NCI-H2196 (cell line): ENCODE results near the gene FBXL15.
A peak's percentile ranks its signal among the peaks of the same experiment; 100 is the strongest.

Source experiments
- DNase-seq: peaks from one replicate; lab custom pipeline; 2025; ENCODE audit not compliant: unreplicated experiment; lab: John Stamatoyannopoulos, UW

The FBXL15 gene, protein sequence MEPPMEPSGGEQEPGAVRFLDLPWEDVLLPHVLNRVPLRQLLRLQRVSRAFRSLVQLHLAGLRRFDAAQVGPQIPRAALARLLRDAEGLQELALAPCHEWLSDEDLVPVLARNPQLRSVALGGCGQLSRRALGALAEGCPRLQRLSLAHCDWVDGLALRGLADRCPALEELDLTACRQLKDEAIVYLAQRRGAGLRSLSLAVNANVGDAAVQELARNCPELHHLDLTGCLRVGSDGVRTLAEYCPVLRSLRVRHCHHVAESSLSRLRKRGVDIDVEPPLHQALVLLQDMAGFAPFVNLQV

GRCh38 chr10:102420714-102421506 is at the start of gene FBXL15:
Gene FBXL15, plus strand, starts transcription at chr10:102420836. Its CDS starts 294 bp downstream, at chr10:102421130.
- peak; percentile 89 for DNase-seq

DNA sequence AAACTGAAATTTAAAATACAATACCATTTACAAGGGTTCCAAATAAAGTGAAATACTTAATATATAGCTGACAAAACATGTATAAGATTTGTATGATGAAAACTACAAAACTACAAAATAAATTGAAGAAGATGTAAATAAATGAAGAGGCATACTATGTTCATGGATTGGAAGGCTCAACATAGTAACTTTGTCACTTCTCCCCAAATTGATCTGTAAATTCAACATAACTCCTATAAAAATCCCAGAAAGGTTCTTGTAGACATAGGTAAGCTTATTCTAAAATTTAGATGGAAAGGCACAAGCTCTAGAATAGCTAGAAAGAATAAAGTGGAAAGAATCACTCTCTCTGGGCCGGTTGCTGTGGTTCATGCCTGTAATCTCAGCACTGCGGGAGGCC is 49.3 kb upstream of the FBXL15 start:
- no peak for DNase-seq

DNA sequence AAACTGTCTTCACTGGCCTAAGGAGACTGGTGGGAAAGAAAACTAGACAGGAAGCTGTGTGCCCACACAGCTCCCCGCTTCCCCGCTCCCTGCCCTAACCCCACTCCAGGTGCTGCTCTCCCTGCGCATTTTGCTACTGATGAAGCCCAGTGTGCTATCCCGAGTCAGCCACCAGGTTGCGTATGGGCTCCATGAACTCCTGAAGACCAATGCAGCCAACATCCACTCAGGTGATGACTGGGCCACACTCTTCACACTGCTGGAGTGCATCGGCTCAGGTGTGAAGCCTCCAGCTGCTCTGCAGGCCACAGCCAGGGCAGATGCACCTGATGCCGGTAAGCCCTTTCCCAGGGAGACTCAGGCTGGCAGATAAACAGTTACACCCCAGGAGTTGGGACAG is 45.4 kb upstream of the FBXL15 start:
- peak; percentile 12 for DNase-seq

DNA sequence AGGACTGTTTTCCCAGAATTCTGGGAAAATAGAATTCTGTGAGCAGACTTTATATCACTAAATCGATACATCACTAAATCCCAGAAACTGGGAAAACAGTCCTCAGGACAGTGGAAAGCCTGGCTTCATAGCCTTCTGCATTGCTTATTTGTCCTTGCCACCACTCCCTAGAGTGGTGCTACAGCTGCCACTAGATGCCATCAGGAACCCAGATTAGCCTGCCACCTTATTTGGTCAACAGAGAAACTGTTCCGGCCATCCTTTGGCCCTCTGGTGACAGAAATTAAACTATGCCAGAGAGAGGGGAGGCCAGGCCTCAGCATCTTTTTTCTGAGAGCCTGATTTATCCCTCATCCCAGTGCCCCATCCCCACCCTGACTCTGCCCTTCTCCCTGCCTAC is 44.8 kb upstream of the FBXL15 start:
- DNase-seq, result no peak

- no peak for DNase-seq
These were observed 43.7 kb upstream of the FBXL15 start for GRCh38 chr10:102376901-102377300.

DNA sequence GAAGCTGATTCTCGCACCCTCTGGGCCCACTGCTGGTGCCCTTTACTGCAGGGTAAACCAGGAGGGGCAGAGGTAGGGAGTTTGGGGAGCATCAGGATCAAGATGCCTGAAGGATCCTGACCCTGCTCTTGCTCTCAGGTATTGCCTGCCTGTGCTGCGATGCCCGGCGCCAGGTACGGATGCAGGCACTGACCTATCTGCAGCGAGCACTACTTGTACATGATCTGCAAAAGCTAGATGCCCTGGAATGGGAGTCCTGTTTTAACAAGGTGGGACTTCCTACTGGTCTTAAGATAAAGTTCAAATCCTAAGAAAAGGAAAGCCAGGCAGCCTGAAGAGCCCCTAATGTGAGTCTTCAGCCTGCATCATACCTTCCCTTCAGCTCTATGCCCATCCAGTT is 41.3 kb upstream of the FBXL15 start:
- DNase-seq, result no peak

DNA sequence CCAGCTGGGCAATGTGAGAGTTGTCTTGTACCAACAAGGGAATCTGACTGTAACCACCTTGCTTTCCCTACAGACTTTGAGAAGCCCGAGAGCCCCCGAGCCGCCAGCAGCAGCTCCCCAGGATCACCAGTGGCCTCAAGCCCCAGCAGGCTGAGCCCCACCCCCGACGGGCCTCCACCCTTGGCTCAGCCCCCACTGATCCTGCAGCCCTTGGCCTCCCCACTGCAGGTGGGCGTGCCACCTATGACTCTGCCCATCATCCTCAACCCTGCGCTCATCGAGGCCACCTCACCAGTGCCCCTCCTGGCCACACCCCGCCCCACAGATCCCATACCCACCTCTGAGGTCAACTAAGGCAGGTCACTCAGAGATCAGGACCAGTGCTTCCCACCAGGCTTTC is 38.7 kb upstream of the FBXL15 start:
- DNase-seq, result no peak

- no peak for DNase-seq
These were observed 37.8 kb upstream of the FBXL15 start for GRCh38 chr10:102382871-102383270.

DNA sequence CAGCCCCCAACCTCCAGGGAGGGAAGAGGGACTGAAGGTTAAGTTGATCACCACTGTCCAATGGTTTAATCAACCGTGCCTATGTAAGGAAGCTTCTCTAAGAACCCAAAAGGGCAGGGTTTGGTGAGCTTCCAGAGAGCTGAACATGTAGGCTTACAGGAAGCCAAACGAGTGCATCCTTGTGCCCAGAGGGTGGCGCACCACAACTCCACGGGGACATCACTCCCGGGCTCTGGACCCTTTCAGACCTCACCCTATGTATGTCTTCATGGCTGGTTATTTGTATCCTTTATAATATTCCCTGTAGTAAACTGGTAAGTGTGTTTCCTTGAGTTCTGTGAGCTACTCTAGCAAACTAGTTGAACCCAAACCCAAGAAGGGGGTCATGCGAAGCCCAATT is 36.6 kb upstream of the FBXL15 start:
- DNase-seq, result no peak

GRCh38 chr10:102384606-102385429 is 35.8 kb upstream of the FBXL15 start:
- no peak for DNase-seq

DNA sequence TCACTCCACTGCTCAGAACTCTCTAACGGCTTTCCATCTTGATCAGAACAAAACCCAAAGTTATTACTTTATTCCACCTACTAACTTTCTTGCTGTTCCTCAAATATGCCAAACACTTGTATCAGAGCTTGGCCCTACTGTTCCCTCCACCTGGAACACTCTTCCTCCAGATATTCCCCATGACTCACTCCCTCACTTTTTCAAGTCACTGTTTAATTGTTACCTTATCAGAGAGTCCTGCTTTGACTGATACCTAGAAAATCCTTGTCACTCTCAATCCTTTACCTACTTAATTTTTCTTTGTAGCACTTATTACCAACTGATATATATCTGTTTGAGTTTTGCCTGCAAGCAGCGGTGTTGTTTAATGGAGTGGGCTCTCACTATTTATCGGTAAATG is 30.7 kb upstream of the FBXL15 start:
- no peak for DNase-seq

DNA sequence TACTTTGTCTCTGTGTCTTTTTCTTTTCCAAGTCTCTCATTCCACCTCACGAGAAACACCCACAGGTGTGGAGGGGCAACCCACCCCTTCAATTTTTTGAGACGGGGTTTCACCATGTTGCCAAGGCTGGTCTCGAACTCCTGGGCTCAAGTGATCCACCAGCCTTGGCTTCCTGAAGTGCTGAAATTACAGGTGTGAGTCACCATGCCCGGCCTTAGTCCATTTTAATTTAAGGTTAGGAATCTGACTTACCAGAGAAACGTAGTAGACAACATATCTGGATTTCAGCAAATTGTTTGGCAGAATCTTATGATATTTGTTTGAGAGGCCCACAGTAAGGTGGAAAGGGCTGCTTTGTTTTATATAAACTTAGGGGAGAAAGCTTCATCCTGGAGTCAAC is 28.3 kb upstream of the FBXL15 start:
- no peak for DNase-seq

- DNase-seq, result no peak
These were observed 27.1 kb upstream of the FBXL15 start for GRCh38 chr10:102393411-102394078.

GRCh38 chr10:102394079-102394800 is 26.4 kb upstream of the FBXL15 start:
- DNase-seq, result peak; percentile 65

DNA sequence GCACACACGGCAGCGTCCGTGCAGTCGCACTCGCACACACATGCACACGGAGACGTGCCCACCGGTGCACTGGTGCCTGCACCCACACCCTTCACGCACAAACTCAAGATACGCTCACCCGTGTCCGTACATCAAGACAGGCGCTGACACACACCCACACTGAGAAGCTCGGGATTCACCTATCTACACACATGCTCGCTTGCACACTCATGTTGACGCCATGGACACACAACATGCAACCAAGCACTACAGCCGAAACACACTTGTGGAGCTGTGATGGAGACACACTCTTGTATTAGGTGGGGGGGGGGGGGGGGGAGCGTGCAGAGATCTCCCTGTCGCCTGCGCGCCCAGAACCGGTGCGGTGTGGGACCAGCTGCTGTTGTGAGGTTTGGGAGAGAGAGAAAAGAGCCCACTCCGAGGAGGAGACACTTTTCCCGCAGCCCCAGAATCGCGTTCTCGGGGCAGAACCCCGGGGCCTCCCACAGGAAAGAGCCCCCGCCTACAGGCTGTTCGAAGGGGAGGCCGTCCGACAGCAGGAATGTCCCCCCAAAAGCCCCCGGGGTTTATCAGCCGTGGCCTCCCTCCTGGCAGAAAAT is 25.7 kb upstream of the FBXL15 start:
- DNase-seq, result peak; percentile 33

GRCh38 chr10:102395400-102396316 is 25.0 kb upstream of the FBXL15 start, which contains the start of gene NFKB2:
Gene NFKB2, plus strand, starts transcription at chr10:102395705. Its CDS starts 255 bp downstream, at chr10:102395960.
- DNase-seq, result peak; percentile 64

DNA sequence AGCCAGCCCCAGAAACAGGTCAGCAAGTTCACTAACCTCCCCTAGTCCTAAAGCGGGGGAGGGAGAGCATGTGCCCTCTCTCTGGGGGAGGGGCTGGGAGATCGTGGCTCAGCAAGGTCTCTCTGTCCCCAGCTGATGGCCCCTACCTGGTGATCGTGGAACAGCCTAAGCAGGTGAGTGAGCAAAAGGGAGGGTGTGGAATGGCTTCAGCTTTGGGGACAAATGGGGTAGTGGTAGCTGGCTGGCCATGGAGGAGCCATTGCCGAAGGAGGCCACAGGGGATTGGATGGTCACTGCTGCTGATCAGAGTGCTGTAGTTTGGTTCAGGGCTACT is 24.4 kb upstream of the FBXL15 start:
- DNase-seq, result no peak

DNA sequence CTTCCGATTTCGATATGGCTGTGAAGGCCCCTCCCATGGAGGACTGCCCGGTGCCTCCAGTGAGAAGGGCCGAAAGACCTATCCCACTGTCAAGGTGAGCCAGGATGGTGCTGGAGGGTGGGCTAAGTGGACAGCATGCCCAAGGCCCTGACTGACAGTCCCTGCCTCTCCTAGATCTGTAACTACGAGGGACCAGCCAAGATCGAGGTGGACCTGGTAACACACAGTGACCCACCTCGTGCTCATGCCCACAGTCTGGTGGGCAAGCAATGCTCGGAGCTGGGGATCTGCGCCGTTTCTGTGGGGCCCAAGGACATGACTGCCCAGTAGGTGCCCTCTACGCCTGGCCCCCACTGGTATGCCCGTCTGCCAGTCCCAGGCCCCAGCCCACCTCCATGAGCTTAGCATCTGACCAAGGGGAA is 23.9 kb upstream of the FBXL15 start:
- DNase-seq, result no peak
